ENCODE measurements around the gene PRR33.

Gene PRR33

GRCh38 chr11:1909524-1909923 is 17.8 kb upstream of the PRR33 start:
- Histone ChIP-seq H3K4me1 (ENCODE audit: control insufficient read depth, insufficient read depth, low read length) (peaks cover 18% of the 10 kb centered on the region), H3K4me3 (ENCODE audit: low read depth, low read length) (no peak overlapping the region), H3K27me3 (ENCODE audit: control insufficient read depth, insufficient read depth, low read length) (no peaks in the 10 kb centered on the region), H3K27ac (ENCODE audit: low read depth, low read length) (no peak overlapping the region), H3K9ac (ENCODE audit: low read length) (no peak overlapping the region), H3K9me3 (ENCODE audit: control insufficient read depth, insufficient read depth, low read depth, low read length) (no peaks in the 10 kb centered on the region), H3K36me3 (ENCODE audit: control insufficient read depth, insufficient read depth, low read length) (no peaks in the 10 kb centered on the region)

- no peaks in the 10 kb centered on the region for H3K9me3 ChIP-seq (ENCODE audit: control insufficient read depth, insufficient read depth, low read depth, low read length)
- H3K9ac ChIP-seq (ENCODE audit: low read length) = no peak overlapping the region
- no peak overlapping the region for H3K27ac ChIP-seq (ENCODE audit: low read depth, low read length)
- no peaks in the 10 kb centered on the region for H3K36me3 ChIP-seq (ENCODE audit: control insufficient read depth, insufficient read depth, low read length)
- H3K27me3 ChIP-seq (ENCODE audit: control insufficient read depth, insufficient read depth, low read length) = no peaks in the 10 kb centered on the region
- peaks cover 18% of the 10 kb centered on the region for H3K4me1 ChIP-seq (ENCODE audit: control insufficient read depth, insufficient read depth, low read length)
- no peak overlapping the region for H3K4me3 ChIP-seq (ENCODE audit: low read depth, low read length)
Measured at GRCh38 chr11:1908618-1909017, 16.9 kb upstream of the PRR33 start.

- H3K36me3 ChIP-seq (ENCODE audit: control insufficient read depth, insufficient read depth, low read length) = no peaks in the 10 kb centered on the region
- no peaks in the 10 kb centered on the region for H3K9me3 ChIP-seq (ENCODE audit: control insufficient read depth, insufficient read depth, low read depth, low read length)
- H3K4me1 ChIP-seq (ENCODE audit: control insufficient read depth, insufficient read depth, low read length) = peaks cover 18% of the 10 kb centered on the region
- no peak overlapping the region for H3K27ac ChIP-seq (ENCODE audit: low read depth, low read length)
- no peak overlapping the region for H3K9ac ChIP-seq (ENCODE audit: low read length)
- H3K4me3 ChIP-seq (ENCODE audit: low read depth, low read length) = no peak overlapping the region
- H3K27me3 ChIP-seq (ENCODE audit: control insufficient read depth, insufficient read depth, low read length) = no peaks in the 10 kb centered on the region
Measured at GRCh38 chr11:1906611-1907423, 15.1 kb upstream of the PRR33 start.

GRCh38 chr11:1906181-1906580 is 14.5 kb upstream of the PRR33 start:
- Histone ChIP-seq H3K27me3 (ENCODE audit: control insufficient read depth, insufficient read depth, low read length) (no peaks in the 10 kb centered on the region), H3K27ac (ENCODE audit: low read depth, low read length) (no peak overlapping the region), H3K4me3 (ENCODE audit: low read depth, low read length) (no peak overlapping the region), H3K4me1 (ENCODE audit: control insufficient read depth, insufficient read depth, low read length) (peaks cover 22% of the 10 kb centered on the region), H3K9me3 (ENCODE audit: control insufficient read depth, insufficient read depth, low read depth, low read length) (no peaks in the 10 kb centered on the region), H3K9ac (ENCODE audit: low read length) (no peak overlapping the region), H3K36me3 (ENCODE audit: control insufficient read depth, insufficient read depth, low read length) (no peaks in the 10 kb centered on the region)

- H3K4me1 ChIP-seq (ENCODE audit: control insufficient read depth, insufficient read depth, low read length) = peaks cover 4% of the 10 kb centered on the region; the same call in 1 of the 2 replicates
- H3K27me3 ChIP-seq (ENCODE audit: control insufficient read depth, insufficient read depth, low read length) = no peaks in the 10 kb centered on the region; the same call in 1 of the 2 replicates
- no peak overlapping the region for H3K27ac ChIP-seq (ENCODE audit: low read depth, low read length)
- H3K9me3 ChIP-seq (ENCODE audit: control insufficient read depth, insufficient read depth, low read depth, low read length) = no peaks in the 10 kb centered on the region
- H3K4me3 ChIP-seq (ENCODE audit: low read depth, low read length) = no peak overlapping the region
- no peaks in the 10 kb centered on the region for H3K36me3 ChIP-seq (ENCODE audit: control insufficient read depth, insufficient read depth, low read length)
- H3K9ac ChIP-seq (ENCODE audit: low read length) = no peak overlapping the region
Measured at GRCh38 chr11:1899686-1900085, 8.0 kb upstream of the PRR33 start.

DNA sequence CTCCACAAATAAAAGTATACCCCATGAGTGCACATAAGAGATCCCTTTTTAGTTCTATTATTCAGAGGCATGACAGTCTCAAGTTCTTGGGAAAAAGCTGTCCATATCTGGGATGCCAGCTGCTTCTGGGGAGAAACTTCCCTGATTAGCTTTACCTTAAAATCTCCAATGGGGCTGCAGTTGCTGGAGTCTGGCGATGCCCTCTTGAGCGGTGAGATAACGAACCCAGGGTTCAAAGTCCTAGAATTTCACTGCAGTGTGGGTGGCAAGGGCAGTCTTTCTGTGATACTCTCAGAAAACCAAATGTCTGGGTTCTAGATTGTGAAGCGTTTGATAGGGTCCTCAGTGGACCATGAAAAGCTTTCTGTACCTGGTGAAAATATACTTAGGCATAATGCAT is 7.4 kb upstream of the PRR33 start:
- Histone ChIP-seq H3K4me1 (ENCODE audit: control insufficient read depth, insufficient read depth, low read length) (peaks cover 4% of the 10 kb centered on the region; the same call in 1 of the 2 replicates), H3K36me3 (ENCODE audit: control insufficient read depth, insufficient read depth, low read length) (no peaks in the 10 kb centered on the region), H3K4me3 (ENCODE audit: low read depth, low read length) (no peak overlapping the region), H3K9ac (ENCODE audit: low read length) (no peak overlapping the region), H3K27me3 (ENCODE audit: control insufficient read depth, insufficient read depth, low read length) (no peaks in the 10 kb centered on the region; the same call in 1 of the 2 replicates), H3K9me3 (ENCODE audit: control insufficient read depth, insufficient read depth, low read depth, low read length) (no peaks in the 10 kb centered on the region), H3K27ac (ENCODE audit: low read depth, low read length) (no peak overlapping the region)

GRCh38 chr11:1896923-1897322 is 5.2 kb upstream of the PRR33 start:
- Histone ChIP-seq H3K9me3 (ENCODE audit: control insufficient read depth, insufficient read depth, low read depth, low read length) (no peaks in the 10 kb centered on the region), H3K27me3 (ENCODE audit: control insufficient read depth, insufficient read depth, low read length) (no peaks in the 10 kb centered on the region; the same call in none of the 2 replicates), H3K36me3 (ENCODE audit: control insufficient read depth, insufficient read depth, low read length) (no peaks in the 10 kb centered on the region), H3K27ac (ENCODE audit: low read depth, low read length) (no peak overlapping the region), H3K9ac (ENCODE audit: low read length) (no peak overlapping the region), H3K4me3 (ENCODE audit: low read depth, low read length) (no peak overlapping the region), H3K4me1 (ENCODE audit: control insufficient read depth, insufficient read depth, low read length) (peaks cover 4% of the 10 kb centered on the region; the same call in 1 of the 2 replicates)

DNA sequence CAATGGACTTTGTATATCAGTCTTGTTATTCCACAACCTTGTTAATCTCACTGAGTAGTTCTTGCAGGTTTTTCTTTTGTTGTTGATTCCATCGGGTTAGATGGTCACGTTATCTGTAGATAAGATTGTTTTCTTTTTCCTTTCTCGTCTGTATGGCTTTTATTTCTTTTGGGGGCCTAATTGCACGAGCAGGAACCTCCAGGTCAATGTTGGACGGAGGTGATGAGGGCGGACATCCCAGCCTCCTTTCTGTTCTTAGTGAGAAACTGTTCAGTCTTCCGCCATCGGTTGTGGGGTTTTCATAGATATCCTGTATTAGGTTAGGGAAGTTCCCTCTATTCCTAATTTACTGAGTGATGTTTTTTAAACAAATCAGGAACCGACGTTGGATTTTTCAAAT is 4.8 kb upstream of the PRR33 start:
- Histone ChIP-seq H3K4me3 (ENCODE audit: low read depth, low read length) (no peak overlapping the region), H3K9ac (ENCODE audit: low read length) (no peak overlapping the region), H3K27me3 (ENCODE audit: control insufficient read depth, insufficient read depth, low read length) (no peaks in the 10 kb centered on the region; the same call in none of the 2 replicates)

DNA sequence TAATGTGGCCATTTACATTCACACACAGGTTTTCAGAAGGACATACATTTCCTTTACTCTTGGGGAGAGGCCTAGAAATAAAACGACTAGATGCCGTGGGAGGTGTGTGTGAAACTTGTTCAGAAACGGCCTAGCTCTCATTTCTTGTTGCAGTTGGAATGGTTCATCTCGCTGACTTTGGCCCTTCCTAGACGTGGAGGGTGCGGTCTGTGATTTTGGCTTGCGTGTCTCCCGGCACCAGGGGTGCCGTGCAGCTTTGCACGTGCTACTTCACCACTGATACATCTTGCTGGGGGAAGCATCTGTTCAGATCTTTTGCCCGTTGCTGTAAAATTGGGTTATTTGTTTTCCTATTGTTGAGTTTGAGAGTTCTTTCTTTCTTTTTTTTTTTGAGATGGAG is 3.1 kb upstream of the PRR33 start:
- H3K27ac ChIP-seq (ENCODE audit: low read depth, low read length) = no peak overlapping the region
- H3K27me3 ChIP-seq (ENCODE audit: control insufficient read depth, insufficient read depth, low read length) = no peaks in the 10 kb centered on the region; the same call in none of the 2 replicates
- H3K4me1 ChIP-seq (ENCODE audit: control insufficient read depth, insufficient read depth, low read length) = no peaks in the 10 kb centered on the region
- no peaks in the 10 kb centered on the region for H3K9me3 ChIP-seq (ENCODE audit: control insufficient read depth, insufficient read depth, low read depth, low read length)
- no peak overlapping the region for H3K9ac ChIP-seq (ENCODE audit: low read length)
- no peak overlapping the region for H3K4me3 ChIP-seq (ENCODE audit: low read depth, low read length)
- H3K36me3 ChIP-seq (ENCODE audit: control insufficient read depth, insufficient read depth, low read length) = no peaks in the 10 kb centered on the region

More for the DNA sequence above, 4.8 kb upstream of the PRR33 start:
- no peak overlapping the region for H3K27ac ChIP-seq (ENCODE audit: low read depth, low read length)
- H3K4me1 ChIP-seq (ENCODE audit: control insufficient read depth, insufficient read depth, low read length) = peaks cover 4% of the 10 kb centered on the region; the same call in 1 of the 2 replicates
- H3K9me3 ChIP-seq (ENCODE audit: control insufficient read depth, insufficient read depth, low read depth, low read length) = no peaks in the 10 kb centered on the region
- H3K36me3 ChIP-seq (ENCODE audit: control insufficient read depth, insufficient read depth, low read length) = no peaks in the 10 kb centered on the region

- Histone ChIP-seq H3K27me3 (ENCODE audit: control insufficient read depth, insufficient read depth, low read length) (no peaks in the 10 kb centered on the region; the same call in none of the 2 replicates), H3K9ac (ENCODE audit: low read length) (no peak overlapping the region), H3K27ac (ENCODE audit: low read depth, low read length) (no peak overlapping the region), H3K4me3 (ENCODE audit: low read depth, low read length) (no peak overlapping the region), H3K36me3 (ENCODE audit: control insufficient read depth, insufficient read depth, low read length) (no peaks in the 10 kb centered on the region), H3K9me3 (ENCODE audit: control insufficient read depth, insufficient read depth, low read depth, low read length) (no peaks in the 10 kb centered on the region), H3K4me1 (ENCODE audit: control insufficient read depth, insufficient read depth, low read length) (no peaks in the 10 kb centered on the region)
Measured at GRCh38 chr11:1893581-1894359, 2.1 kb upstream of the PRR33 start.

GRCh38 chr11:1892558-1892957 is 863 bp upstream of the PRR33 start:
- Histone ChIP-seq H3K4me1 (ENCODE audit: control insufficient read depth, insufficient read depth, low read length) (no peaks in the 10 kb centered on the region), H3K27ac (ENCODE audit: low read depth, low read length) (no peak overlapping the region), H3K4me3 (ENCODE audit: low read depth, low read length) (no peak overlapping the region), H3K36me3 (ENCODE audit: control insufficient read depth, insufficient read depth, low read length) (no peaks in the 10 kb centered on the region), H3K9me3 (ENCODE audit: control insufficient read depth, insufficient read depth, low read depth, low read length) (no peaks in the 10 kb centered on the region), H3K27me3 (ENCODE audit: control insufficient read depth, insufficient read depth, low read length) (peaks cover under 1% of the 10 kb centered on the region), H3K9ac (ENCODE audit: low read length) (no peak overlapping the region)

All from HUES6 (cell line).